A549 (cell line): ENCODE results near the gene USP32. TPM values are rescaled to one million over a fixed set of nuclear protein-coding genes. Genes with fewer than 3 reads are reported as not detected.

Source experiments
- ATAC-seq, 2 experiments: fragments of 200-7000 bp in 1 of 2; fragments of >200 bp in 1 of 2; cut with Nextera tagmentation in 1 of 2; cut with Tn5 transposase in 1 of 2; 3 replicates each; pipeline versions ENCODE4 v1.8.0 to v1.9.1; 2018 to 2020; ENCODE audit warnings: mild to moderate bottlenecking in 1 of 2, moderate library complexity in 1 of 2
- CTCF ChIA-PET: fragments of 300-600 bp; sonication (Branson Sonifier 250); formaldehyde crosslinking; extraction: SDS; loops from one replicate; lab custom pipeline; 2021; ENCODE audit warnings: antibody characterized with exemption, inconsistent platforms; lab: Yijun Ruan, JAX
- POLR2A ChIA-PET: fragments of 350-600 bp; formaldehyde crosslinking; extraction: SDS; loops from one replicate; lab custom pipeline; 2021; ENCODE audit warnings: antibody characterized with exemption, inconsistent platforms; lab: Yijun Ruan, JAX
- DNase-seq, 2 experiments: peaks; one replicate each; pipeline versions ENCODE4 v3.0.0 to v3.0.0-alpha.2; 2011 to 2016; ENCODE audit warnings: low read depth in 1 of 2, low spot score in 1 of 2
- FAIRE-seq: peaks from 2 replicates; lab custom pipeline; 2011; peaks lifted over from hg19 to GRCh38; lab: Jason Lieb, UNC
- H3K27ac ChIP-seq, 2 experiments: fragments of >200 bp; sonication (Bioruptor Twin); formaldehyde crosslinking; 3 replicates each; pipeline ENCODE4 v1.5.1; 2016 to 2017
- H3K4me1 ChIP-seq: fragments of >200 bp; sonication (Bioruptor Twin); formaldehyde crosslinking; 3 replicates; pipeline ENCODE4 v1.6.1; 2016
- H3K4me2 ChIP-seq: fragments of >200 bp; sonication (Bioruptor Twin); formaldehyde crosslinking; 3 replicates; pipeline ENCODE4 v1.6.1; 2016
- H3K4me3 ChIP-seq: fragments of >200 bp; sonication (Bioruptor Twin); formaldehyde crosslinking; 3 replicates; pipeline ENCODE4 v1.5.1; 2016
- H3K9me3 ChIP-seq: fragments of >200 bp; sonication (Bioruptor Twin); formaldehyde crosslinking; 3 replicates; pipeline ENCODE4 v1.6.1; 2016
- ATOH8 ChIP-seq: fragments of 250-450 bp; sonication (Bioruptor Pico); IDR thresholded peaks from 2 replicates; pipeline ENCODE4 v1.5.0; 2020; ENCODE audit warnings: low read depth, mild to moderate bottlenecking, moderate library complexity
- CBX2 ChIP-seq: fragments of 200-600 bp; sonication (generic); IDR thresholded peaks from 2 replicates; pipeline ENCODE4 v1.6.1; 2016; ENCODE audit warnings: low read depth, mild to moderate bottlenecking, borderline replicate concordance
- CBX8 ChIP-seq: fragments of 200-600 bp; sonication (generic); IDR thresholded peaks from 2 replicates; pipeline ENCODE4 v1.6.1; 2016
- CHD2 ChIP-seq: fragments of 150-350 bp; IDR thresholded peaks from 2 replicates; pipeline ENCODE4 v1.6.1; 2014; ENCODE audit warnings: low read length; ENCODE audit not compliant: partially characterized antibody
- CTCF ChIP-seq: fragments of >200 bp; sonication (Bioruptor Twin); formaldehyde crosslinking; IDR thresholded peaks from 3 replicates; pipeline ENCODE4 v1.5.1; 2016
- E2F6 ChIP-seq: IDR thresholded peaks from 2 replicates; pipeline ENCODE4 v1.6.1; 2012; ENCODE audit warnings: low read depth, borderline replicate concordance
- EP300 ChIP-seq, 2 experiments: fragments of >200 bp; sonication (Bioruptor Twin); formaldehyde crosslinking; IDR thresholded peaks; 2 replicates in 1 of 2; 3 replicates in 1 of 2; pipeline ENCODE4 v1.6.1; 2016 to 2017
- FOXS1 ChIP-seq: fragments of 250-450 bp; sonication (Bioruptor Pico); IDR thresholded peaks from 2 replicates; pipeline ENCODE4 v1.5.0; 2020; ENCODE audit warnings: mild to moderate bottlenecking, moderate library complexity
- GATA3 ChIP-seq: IDR thresholded peaks from 2 replicates; pipeline ENCODE4 v1.6.1; 2012; ENCODE audit warnings: borderline replicate concordance
- HES2 ChIP-seq: fragments of >200 bp; sonication (Bioruptor Twin); formaldehyde crosslinking; IDR thresholded peaks from 2 replicates; pipeline ENCODE4 v1.6.1; 2016
- HOXB5 ChIP-seq: fragments of 250-450 bp; sonication (Bioruptor Pico); IDR thresholded peaks from 2 replicates; pipeline ENCODE4 v1.5.0; 2020; ENCODE audit warnings: mild to moderate bottlenecking, moderate library complexity
- JUN ChIP-seq, 2 experiments: fragments of >200 bp; sonication (Bioruptor Twin); formaldehyde crosslinking; IDR thresholded peaks; 2 replicates in 1 of 2; 3 replicates in 1 of 2; pipeline ENCODE4 v1.6.1; 2016 to 2017
- JUNB ChIP-seq: fragments of >200 bp; sonication (Bioruptor Twin); formaldehyde crosslinking; IDR thresholded peaks from 2 replicates; pipeline ENCODE4 v1.6.1; 2016
- KDM5A ChIP-seq: fragments of 200-600 bp; sonication (generic); IDR thresholded peaks from 2 replicates; pipeline ENCODE4 v1.6.1; 2016; ENCODE audit warnings: antibody characterized with exemption, mild to moderate bottlenecking
- MAZ ChIP-seq: fragments of 150-350 bp; IDR thresholded peaks from 2 replicates; pipeline ENCODE4 v1.6.1; 2014; ENCODE audit warnings: antibody characterized with exemption, low read depth, low read length, borderline replicate concordance
- MYC ChIP-seq: IDR thresholded peaks from 2 replicates; pipeline ENCODE4 v1.6.1; 2012; ENCODE audit warnings: mild to moderate bottlenecking, inconsistent platforms, low read length, improper control_type of control experiment, borderline replicate concordance
- NPAS2 ChIP-seq: fragments of 250-450 bp; sonication (Bioruptor Pico); IDR thresholded peaks from 2 replicates; pipeline ENCODE4 v1.8.0; 2022; ENCODE audit warnings: mild to moderate bottlenecking, moderate library complexity, borderline replicate concordance
- NR3C1 ChIP-seq: fragments of >200 bp; sonication (Bioruptor Twin); formaldehyde crosslinking; IDR thresholded peaks from 3 replicates; pipeline ENCODE4 v1.6.1; 2017
- PBX3 ChIP-seq: IDR thresholded peaks from 2 replicates; pipeline ENCODE4 v1.6.1; 2012
- RAD21 ChIP-seq, 2 experiments: fragments of >200 bp in 1 of 2; sonication (Bioruptor Twin) in 1 of 2; formaldehyde crosslinking in 1 of 2; IDR thresholded peaks in 1 of 2; conservative IDR thresholded peaks in 1 of 2; 2 replicates in 1 of 2; 3 replicates in 1 of 2; pipeline ENCODE4 v1.6.1; 2012 to 2018; ENCODE audit warnings: inconsistent platforms in 1 of 2
- REST ChIP-seq: fragments of 200-600 bp; sonication (generic); IDR thresholded peaks from 2 replicates; pipeline ENCODE4 v1.6.1; 2016; ENCODE audit warnings: antibody characterized with exemption, mild to moderate bottlenecking, moderate library complexity
- RNF2 ChIP-seq: fragments of 200-600 bp; sonication (generic); IDR thresholded peaks from 2 replicates; pipeline ENCODE4 v1.6.1; 2016; ENCODE audit warnings: low read depth, mild to moderate bottlenecking, antibody characterized with exemption, moderate library complexity, borderline replicate concordance
- SMC3 ChIP-seq: fragments of >200 bp; sonication (Bioruptor Twin); formaldehyde crosslinking; IDR thresholded peaks from 3 replicates; pipeline ENCODE4 v1.6.1; 2018; ENCODE audit warnings: inconsistent platforms
- SREBF2 ChIP-seq: fragments of 450-650 bp; IDR thresholded peaks from 2 replicates; pipeline ENCODE4 v1.6.1; 2014; ENCODE audit warnings: mild to moderate bottlenecking, moderate library complexity
- TFCP2L1 ChIP-seq: fragments of 250-450 bp; sonication (Bioruptor Pico); IDR thresholded peaks from 2 replicates; pipeline ENCODE4 v1.5.0; 2021; ENCODE audit warnings: mild to moderate bottlenecking
- TP53 ChIP-seq: fragments of 250-450 bp; sonication (Bioruptor Pico); IDR thresholded peaks from 2 replicates; pipeline ENCODE4 v1.5.0; 2021; ENCODE audit warnings: mild to moderate bottlenecking, moderate library complexity
- USF2 ChIP-seq: fragments of 450-650 bp; IDR thresholded peaks from 2 replicates; pipeline ENCODE4 v1.6.1; 2014; ENCODE audit warnings: antibody characterized with exemption
- ZFP36 ChIP-seq: fragments of 450-650 bp; IDR thresholded peaks from 2 replicates; pipeline ENCODE4 v1.6.1; 2014; ENCODE audit warnings: borderline replicate concordance; ENCODE audit not compliant: partially characterized antibody
- ZSCAN20 ChIP-seq: fragments of 250-450 bp; sonication (Bioruptor Pico); IDR thresholded peaks from 2 replicates; pipeline ENCODE4 v1.8.0; 2022; ENCODE audit warnings: mild to moderate bottlenecking, moderate library complexity
- WGBS: methylation state at CpG from one replicate; pipeline ENCODE4 v1.1.6; 2017; ENCODE audit errors: missing lambda C conversion rate; 5-methylcytosine and 5-hydroxymethylcytosine counted together
- polyA minus RNA-seq: library from RNA; depleted of rRNA, polyadenylated mRNA; stranded (reverse); fragments of >200 nt; gene quantifications from 2 replicates; pipeline ENCODE4 v1.2.3, GENCODE V29; 2011; rRNA and poly(A)+ RNA removed
- polyA plus RNA-seq, 4 experiments: library from polyadenylated mRNA; depleted of rRNA in 3 of 4; stranded (reverse); fragments of >200 nt; fragmentation: RNase III in 1 of 4; extraction: RNeasy Plus Mini Kit Qiagen cat#74134 plus additional on column Dnase treatment in 1 of 4; gene quantifications; 2 replicates in 3 of 4; 3 replicates in 1 of 4; pipeline ENCODE4 v1.2.3, GENCODE V29; 2011 to 2017

USP32 gene
- 52.2 and 70.6 TPM in 2 replicates for polyA plus RNA-seq (2011; rRNA removed)
- 14.0 and 14.6 TPM in 2 replicates for polyA plus RNA-seq (2012; cell fraction: cytosol; rRNA removed)
- 8.7 and 11.6 TPM in 2 replicates for polyA plus RNA-seq (2012; cell fraction: nucleus; rRNA removed)
- polyA plus RNA-seq (2017; fragmentation: RNase III; extraction: RNeasy Plus Mini Kit Qiagen cat#74134 plus additional on column Dnase treatment) = 33.5 to 35.7 TPM (median 35.4 TPM) in 3 replicates
- polyA minus RNA-seq = 51.7 and 54.5 TPM in 2 replicates

- H3K27ac ChIP-seq = peak within 1 kb of the TSS; percentile 96
- peak within 1 kb of the TSS; percentile 94 for H3K4me2 ChIP-seq
- POLR2A ChIA-PET = interaction anchor here (0.6 to 1.8 kb wide), 19 partner anchors 9 to 318 kb away, joined by 3 to 16 read pairs (median 5); partner anchors contain the start of genes APPBP2, BCAS3 and PPM1D
- under 1% methylated on average over 23 of the region's 68 CpGs for WGBS
- peak; percentile 96 to 99 for DNase-seq
- CTCF ChIA-PET = interaction anchor here (0.6 to 2.5 kb wide), 13 partner anchors 8 to 250 kb away, joined by 3 to 6 read pairs (median 3); no protein-coding TSS in a partner anchor
- H3K4me3 ChIP-seq = peak within 1 kb of the TSS; percentile 91
- no peaks in the 10 kb centered on the region for H3K9me3 ChIP-seq
- peak; percentile 92 to 94 for ATAC-seq
- FAIRE-seq = no peak
- peaks cover 24% of the 10 kb centered on the region for H3K4me1 ChIP-seq
- no peak for TF ChIP-seq ZFP36
- no peak for TF ChIP-seq CHD2
- peak; percentile 46; the same call in 1 of the 2 replicates for TF ChIP-seq HOXB5 (CRISPR knock-in tag)
- TF ChIP-seq KDM5A = no peak
- TF ChIP-seq CBX8 = no peak
- 0 out of 2 replicates have a peak, but pooled peaks have one; percentile 48 for TF ChIP-seq FOXS1 (CRISPR knock-in tag)
- no peak for TF ChIP-seq SREBF2
- peak; percentile 96 for TF ChIP-seq USF2
- no peak for TF ChIP-seq ZSCAN20 (CRISPR knock-in tag)
- TF ChIP-seq JUNB = no peak
- TF ChIP-seq PBX3 = peak; percentile 80
- TF ChIP-seq CBX2 = no peak
- TF ChIP-seq TP53 (CRISPR knock-in tag) = 0 out of 2 replicates have a peak, but pooled peaks have one; percentile 12
- no peak for TF ChIP-seq CTCF
- TF ChIP-seq RNF2 = no peak
- no peak for TF ChIP-seq NR3C1
- peak; percentile 79 for TF ChIP-seq E2F6
- no peak for TF ChIP-seq NPAS2 (CRISPR knock-in tag)
- TF ChIP-seq GATA3 = peak; percentile 74
- TF ChIP-seq SMC3 = no peak; the same call in 2 of the 3 replicates
- TF ChIP-seq REST = no peak
- TF ChIP-seq MAZ = peak; percentile 72; the same call in 1 of the 2 replicates
- TF ChIP-seq TFCP2L1 (CRISPR knock-in tag) = no peak; the same call in 1 of the 2 replicates
- TF ChIP-seq RAD21 (conservative IDR thresholded peaks at IDR 0.05 in 1 of 2, IDR thresholded peaks at IDR 0.05 in 1 of 2) = no peak; a peak in 1 of 5 replicates
- peak; percentile 94 for TF ChIP-seq MYC
- TF ChIP-seq ATOH8 (CRISPR knock-in tag) = no peak
- TF ChIP-seq JUN (IDR thresholded peaks at IDR 0.05) = peak; percentile 88 to 95
- TF ChIP-seq EP300 (IDR thresholded peaks at IDR 0.05) = peak in 1 of 2 experiments; percentile 31; a peak in 1 of 5 replicates
- no peak for TF ChIP-seq HES2
Measured at GRCh38 chr17:60392042-60392844, at the start of gene USP32. TSS of gene USP32 (minus strand) at chr17:60392133. CDS start at chr17:60391939, 194 bp downstream.
